Mesenteric fat pad (tissue), 1 donor: ENCODE measurements around the gene TNF. TPM values are rescaled to one million over a fixed set of nuclear protein-coding genes. Genes with fewer than 3 reads are reported as not detected.

Experiments used
- DNase-seq: peaks from one replicate; pipeline ENCODE4 v3.0.0-alpha.2; 2020; ENCODE audit warnings: low spot score
- long read RNA-seq: library from polyadenylated mRNA; unstranded; transcript quantifications from one replicate; pipeline ENCODE4 v2.0.0, GENCODE V29; 2020
- total RNA-seq: library from RNA; stranded (reverse); fragmentation: NEBNext Ultra II Directional; extraction: Animal tissue kit (Norgen Biotek cat#: 25700); gene quantifications from one replicate; pipeline ENCODE4 v1.2.1, GENCODE V29; 2021
- donor health status: DM: yes; HTN: yes; CAD: no.

Gene TNF
- 1.2 TPM for total RNA-seq
- long read RNA-seq, partial matches to known transcripts = 1 of 1 reads
- long read RNA-seq, other reads (novel, unspliced or antisense) = 0 of 1 reads

- no peak for DNase-seq
These were observed at the start of gene TNF for GRCh38 chr6:31575335-31575901. TNF (plus strand) TSS chr6:31575565; CDS start chr6:31575742, 177 bp downstream.

- DNase-seq = no peak
These were observed 49.3 kb upstream of the TNF start for GRCh38 chr6:31525932-31526591.

GRCh38 chr6:31528307-31528777 is 47.0 kb upstream of the TNF start:
- no peak for DNase-seq

DNA sequence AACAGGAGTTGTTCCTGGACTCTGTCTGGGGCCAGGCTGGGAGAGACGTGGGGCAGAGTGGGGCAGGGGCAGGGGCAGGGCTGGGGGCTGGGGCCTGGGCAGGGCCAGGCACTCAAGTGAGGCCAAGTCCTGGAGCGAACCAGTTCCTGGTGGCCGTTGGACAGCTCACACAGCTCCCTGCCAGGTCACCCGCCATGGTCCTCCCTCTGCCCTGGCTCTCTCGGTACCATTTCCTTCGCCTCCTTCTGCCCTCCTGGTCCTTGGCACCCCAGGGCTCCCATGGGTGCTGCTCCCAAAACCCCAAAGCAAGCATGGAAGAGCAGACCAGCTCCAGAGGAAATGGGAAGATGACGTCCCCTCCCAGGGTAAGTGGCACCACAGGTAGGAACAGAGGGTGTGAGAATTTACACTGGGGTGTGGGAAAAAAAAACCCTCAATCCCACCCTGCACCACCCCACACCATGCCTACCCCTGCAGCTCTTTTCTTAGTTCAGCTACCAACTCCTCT is 46.5 kb upstream of the TNF start, which contains the start of gene MCCD1:
Gene MCCD1, plus strand, starts transcription at position 142 of the 508 bp plus-strand sequence. Its CDS starts 53 bp downstream, at position 195.
- no peak for DNase-seq

DNA sequence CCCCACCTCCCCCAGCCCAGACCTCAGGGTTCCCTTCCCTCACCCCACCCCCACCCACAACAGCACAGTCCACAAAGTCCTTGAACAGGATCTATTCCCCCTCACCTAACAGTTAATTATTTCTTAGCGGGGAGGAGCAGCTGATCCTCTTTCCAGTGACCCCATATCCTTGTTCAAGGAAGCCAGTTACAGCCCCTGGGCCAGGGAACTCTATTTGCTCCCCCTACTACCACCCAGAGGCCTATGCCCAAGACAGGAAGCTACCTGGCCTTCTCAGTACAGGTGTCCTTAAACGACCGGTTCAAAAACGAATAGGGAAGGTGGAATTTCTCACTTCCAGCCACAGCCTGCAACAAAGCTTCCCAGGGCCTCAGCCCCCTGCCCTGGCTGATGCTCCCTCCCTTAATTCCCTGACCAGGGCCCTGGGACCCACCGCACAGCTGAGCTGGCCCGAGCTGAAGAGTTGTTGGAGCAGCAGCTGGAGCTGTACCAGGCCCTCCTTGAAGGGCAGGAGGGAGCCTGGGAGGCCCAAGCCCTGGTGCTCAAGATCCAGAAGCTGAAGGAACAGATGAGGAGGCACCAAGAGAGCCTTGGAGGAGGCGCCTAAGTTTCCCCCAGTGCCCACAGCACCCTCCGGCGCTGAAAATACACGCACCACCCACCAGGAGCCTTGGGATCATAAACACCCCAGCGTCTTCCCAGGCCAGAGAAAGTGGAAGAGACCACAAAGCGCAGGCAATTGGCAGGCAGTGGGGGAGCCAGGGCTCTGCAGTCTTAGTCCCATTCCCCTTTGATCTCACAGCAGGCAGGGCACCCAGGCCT is 45.8 kb upstream of the TNF start:
- DNase-seq = no peak

DNA sequence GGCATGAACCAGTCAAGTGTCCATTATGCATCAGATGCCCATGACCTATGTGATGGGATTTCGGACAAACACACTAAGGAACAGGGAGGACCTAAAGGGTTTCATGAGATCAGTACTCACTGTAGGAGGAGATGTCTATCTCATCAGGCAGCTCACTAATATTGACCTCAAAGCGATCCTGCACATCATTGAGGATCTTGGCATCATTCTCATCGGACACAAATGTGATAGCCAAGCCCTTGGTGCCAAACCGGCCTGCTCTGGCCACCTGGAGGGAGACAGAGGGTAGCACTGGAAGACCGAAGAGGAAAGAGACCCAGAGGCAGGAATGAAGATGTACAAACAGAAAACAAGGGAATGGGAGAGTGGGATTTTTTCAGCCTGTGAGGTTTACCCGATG is 44.7 kb upstream of the TNF start:
- DNase-seq = no peak

GRCh38 chr6:31531162-31531561 is 44.2 kb upstream of the TNF start:
- no peak for DNase-seq

GRCh38 chr6:31531771-31532643 is 43.4 kb upstream of the TNF start:
- no peak for DNase-seq

DNA sequence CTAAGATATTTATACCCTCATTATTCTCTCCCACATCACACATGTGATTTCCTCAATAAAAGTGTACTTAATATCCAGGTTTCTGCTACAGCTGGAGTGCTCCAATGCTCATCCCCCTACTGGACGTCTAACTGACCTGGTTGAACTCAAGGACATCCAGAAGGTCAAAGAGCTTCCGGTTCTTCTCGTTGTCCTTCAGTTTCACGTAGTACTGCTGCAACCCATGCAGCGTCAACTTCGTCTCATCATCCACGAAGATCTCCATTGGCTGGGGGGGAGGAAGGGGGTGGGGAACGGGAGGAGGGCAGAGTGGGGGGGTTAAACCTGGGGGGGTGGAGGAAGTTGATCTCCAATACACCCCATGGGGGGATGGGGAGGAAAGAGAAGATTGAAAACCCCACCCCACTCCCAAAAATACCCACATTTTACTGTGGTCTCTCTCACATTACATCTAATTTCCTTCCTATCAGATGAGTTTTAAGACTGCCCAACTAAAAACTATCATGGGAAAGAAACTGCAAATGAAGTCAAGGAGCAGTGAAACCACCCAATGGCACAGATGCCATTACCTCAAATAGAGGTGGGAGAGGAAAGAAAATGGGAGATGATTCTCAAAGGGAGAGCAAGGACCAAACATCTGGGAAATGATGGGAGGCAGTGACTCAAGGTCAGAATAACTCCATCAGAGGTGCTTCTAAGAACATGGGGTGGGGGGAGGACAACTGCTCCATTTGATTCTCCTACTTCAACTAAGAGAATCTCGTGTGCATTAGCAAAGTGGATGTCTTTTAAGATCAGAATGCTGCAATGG is 42.5 kb upstream of the TNF start:
- no peak for DNase-seq

DNA sequence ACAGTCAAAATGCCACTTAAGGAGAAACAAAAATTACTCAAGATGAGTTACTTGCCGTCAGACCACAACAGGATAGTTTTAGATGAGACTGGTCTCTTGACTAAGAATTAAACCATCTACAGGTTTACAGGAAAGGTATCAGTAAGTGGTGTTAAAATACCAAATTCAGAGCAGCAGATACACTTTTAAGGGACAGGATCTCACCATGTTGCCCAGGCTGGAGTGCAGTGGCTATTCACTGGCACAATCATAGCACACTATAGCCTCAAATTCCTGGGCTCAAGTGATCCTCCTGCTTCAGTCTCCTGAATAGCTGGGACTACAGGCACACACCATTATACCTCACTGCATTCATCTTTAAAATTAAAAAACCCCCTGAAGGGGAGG is 41.9 kb upstream of the TNF start:
- no peak for DNase-seq

GRCh38 chr6:31534011-31534410 is 41.4 kb upstream of the TNF start:
- no peak for DNase-seq

- no peak for DNase-seq
These were observed 40.8 kb upstream of the TNF start for GRCh38 chr6:31534521-31535040.

- DNase-seq = no peak
These were observed 39.6 kb upstream of the TNF start for GRCh38 chr6:31535538-31536324.

- no peak for DNase-seq
These were observed 36.5 kb upstream of the TNF start for GRCh38 chr6:31538805-31539400.

DNA sequence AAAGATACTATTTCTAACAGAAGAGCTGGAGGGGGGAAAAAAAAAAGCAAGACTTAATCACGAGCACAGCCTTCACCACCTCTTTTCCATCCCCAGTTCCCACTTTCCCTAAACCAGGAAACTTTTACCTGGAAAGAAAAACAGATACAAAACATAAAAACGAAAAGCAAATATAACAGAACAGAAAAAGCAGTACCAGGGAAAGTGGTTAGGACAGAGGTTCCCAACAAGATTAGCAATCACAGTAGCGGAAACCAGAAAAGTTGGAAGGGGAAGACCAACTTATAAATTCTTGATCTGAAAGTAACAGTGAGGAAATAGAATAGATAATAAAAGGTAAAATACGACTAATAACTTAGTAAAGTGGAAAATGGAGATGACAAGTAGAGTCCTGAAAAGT is 34.7 kb upstream of the TNF start:
- no peak for DNase-seq

- DNase-seq = no peak
These were observed 34.2 kb upstream of the TNF start for GRCh38 chr6:31541059-31541657.

GRCh38 chr6:31541658-31542521 is 33.5 kb upstream of the TNF start, which contains the start of gene DDX39B:
DDX39B (minus strand) TSS chr6:31542003; CDS start chr6:31540532, 1,471 bp downstream.
- peak; percentile 97 for DNase-seq
